ENCODE data around the gene PTPRE.

Gene PTPRE

GRCh38 chr10:127962205-127962604 lies 55.3 kb downstream of the PTPRE start:
- ATAC-seq = no peak
- no peak for TF ChIP-seq CSDC2 (CRISPR knock-in tag; IDR thresholded peaks at IDR 0.05)
- TF ChIP-seq ARNTL (CRISPR knock-in tag; IDR thresholded peaks at IDR 0.05; ENCODE audit: borderline replicate concordance, low read depth) = no peak
- TF ChIP-seq TOX (CRISPR knock-in tag; IDR thresholded peaks at IDR 0.05; ENCODE audit: borderline replicate concordance) = no peak
- no peak for TF ChIP-seq ZFP30 (CRISPR knock-in tag; IDR thresholded peaks at IDR 0.05)
- no peak for TF ChIP-seq ZNF70 (CRISPR knock-in tag; IDR thresholded peaks at IDR 0.05)
- no peak for TF ChIP-seq ZNF565 (CRISPR knock-in tag; conservative IDR thresholded peaks at IDR 0.05; ENCODE audit: low read depth)
- no peak for TF ChIP-seq RARB (CRISPR knock-in tag; IDR thresholded peaks at IDR 0.05)
- TF ChIP-seq SNAI2 (CRISPR knock-in tag; IDR thresholded peaks at IDR 0.05) = no peak
- no peak for TF ChIP-seq ZC3H10 (CRISPR knock-in tag; IDR thresholded peaks at IDR 0.05)
- TF ChIP-seq OSR1 (CRISPR knock-in tag; IDR thresholded peaks at IDR 0.05) = no peak
- no peak for TF ChIP-seq TCF4 (CRISPR knock-in tag; IDR thresholded peaks at IDR 0.05; ENCODE audit: borderline replicate concordance)

- TF ChIP-seq ZNF70 (CRISPR knock-in tag; IDR thresholded peaks at IDR 0.05) (no peak), ZNF565 (CRISPR knock-in tag; conservative IDR thresholded peaks at IDR 0.05; ENCODE audit: low read depth) (no peak), TCF4 (CRISPR knock-in tag; IDR thresholded peaks at IDR 0.05; ENCODE audit: borderline replicate concordance) (no peak), ZFP30 (CRISPR knock-in tag; IDR thresholded peaks at IDR 0.05) (no peak), PATZ1 (CRISPR knock-in tag; IDR thresholded peaks at IDR 0.05; ENCODE audit: borderline replicate concordance) (no peak), TOX (CRISPR knock-in tag; IDR thresholded peaks at IDR 0.05; ENCODE audit: borderline replicate concordance) (no peak)
- ATAC-seq = no peak
These were observed 56.2 kb downstream of the PTPRE start for GRCh38 chr10:127963136-127963535.

- no peak for ATAC-seq
- no peak for TF ChIP-seq ISL1 (CRISPR knock-in tag; IDR thresholded peaks at IDR 0.05)
- no peak for TF ChIP-seq ZNF8 (CRISPR knock-in tag; IDR thresholded peaks at IDR 0.05)
- TF ChIP-seq RARB (CRISPR knock-in tag; IDR thresholded peaks at IDR 0.05) = no peak
- TF ChIP-seq PPARA (CRISPR knock-in tag; IDR thresholded peaks at IDR 0.05; ENCODE audit: borderline replicate concordance) = no peak
- TF ChIP-seq SNAI2 (CRISPR knock-in tag; IDR thresholded peaks at IDR 0.05) = no peak
- TF ChIP-seq OSR1 (CRISPR knock-in tag; IDR thresholded peaks at IDR 0.05) = no peak
- TF ChIP-seq, protein P1, sequence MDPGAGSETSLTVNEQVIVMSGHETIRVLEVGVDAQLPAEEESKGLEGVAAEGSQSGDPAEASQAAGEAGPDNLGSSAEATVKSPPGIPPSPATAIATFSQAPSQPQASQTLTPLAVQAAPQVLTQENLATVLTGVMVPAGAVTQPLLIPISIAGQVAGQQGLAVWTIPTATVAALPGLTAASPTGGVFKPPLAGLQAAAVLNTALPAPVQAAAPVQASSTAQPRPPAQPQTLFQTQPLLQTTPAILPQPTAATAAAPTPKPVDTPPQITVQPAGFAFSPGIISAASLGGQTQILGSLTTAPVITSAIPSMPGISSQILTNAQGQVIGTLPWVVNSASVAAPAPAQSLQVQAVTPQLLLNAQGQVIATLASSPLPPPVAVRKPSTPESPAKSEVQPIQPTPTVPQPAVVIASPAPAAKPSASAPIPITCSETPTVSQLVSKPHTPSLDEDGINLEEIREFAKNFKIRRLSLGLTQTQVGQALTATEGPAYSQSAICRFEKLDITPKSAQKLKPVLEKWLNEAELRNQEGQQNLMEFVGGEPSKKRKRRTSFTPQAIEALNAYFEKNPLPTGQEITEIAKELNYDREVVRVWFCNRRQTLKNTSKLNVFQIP (CRISPR knock-in tag; IDR thresholded peaks at IDR 0.05; ENCODE audit: borderline replicate concordance, low read depth) = no peak
- TF ChIP-seq ARNTL (CRISPR knock-in tag; IDR thresholded peaks at IDR 0.05; ENCODE audit: borderline replicate concordance, low read depth) = no peak
- TF ChIP-seq CREB5 (CRISPR knock-in tag; IDR thresholded peaks at IDR 0.05; ENCODE audit: low read depth) = no peak
- no peak for TF ChIP-seq ESRRG (CRISPR knock-in tag; IDR thresholded peaks at IDR 0.05)
- no peak for TF ChIP-seq TCF4 (CRISPR knock-in tag; IDR thresholded peaks at IDR 0.05; ENCODE audit: borderline replicate concordance)
- no peak for TF ChIP-seq GLIS3 (CRISPR knock-in tag; IDR thresholded peaks at IDR 0.05)
- TF ChIP-seq CSRNP3 (CRISPR knock-in tag; IDR thresholded peaks at IDR 0.05) = no peak
- TF ChIP-seq ZNF565 (CRISPR knock-in tag; conservative IDR thresholded peaks at IDR 0.05; ENCODE audit: low read depth) = no peak
- TF ChIP-seq CSDC2 (CRISPR knock-in tag; IDR thresholded peaks at IDR 0.05) = no peak
- no peak for TF ChIP-seq TOX (CRISPR knock-in tag; IDR thresholded peaks at IDR 0.05; ENCODE audit: borderline replicate concordance)
- no peak for TF ChIP-seq ZC3H10 (CRISPR knock-in tag; IDR thresholded peaks at IDR 0.05)
- no peak for TF ChIP-seq ZNF70 (CRISPR knock-in tag; IDR thresholded peaks at IDR 0.05)
- TF ChIP-seq ZFP3 (CRISPR knock-in tag; IDR thresholded peaks at IDR 0.05) = no peak
These were observed 57.7 kb downstream of the PTPRE start for GRCh38 chr10:127964621-127965020.

DNA sequence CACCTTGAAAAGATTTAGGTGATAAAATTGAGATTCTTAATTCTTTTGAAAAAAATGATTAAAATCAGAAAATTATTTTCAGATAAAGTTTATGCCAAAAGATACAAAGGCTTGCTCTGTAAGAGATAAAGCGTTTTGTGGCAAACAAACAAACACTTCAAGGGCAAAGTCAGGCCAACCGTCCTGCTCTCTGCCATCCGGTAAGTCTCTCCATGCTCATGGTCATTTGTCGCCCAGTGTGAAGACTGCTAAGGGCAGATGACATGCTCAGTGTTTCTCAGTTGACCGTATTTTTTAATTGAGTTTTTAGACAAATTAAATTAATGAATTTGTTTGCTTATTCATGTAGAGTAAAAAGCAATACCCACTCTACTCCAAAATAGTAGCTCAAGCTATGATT lies 60.0 kb downstream of the PTPRE start:
- TF ChIP-seq ZFP30 (CRISPR knock-in tag; IDR thresholded peaks at IDR 0.05) (no peak), ZC3H10 (CRISPR knock-in tag; IDR thresholded peaks at IDR 0.05) (no peak), GLIS3 (CRISPR knock-in tag; IDR thresholded peaks at IDR 0.05) (no peak), CSRNP3 (CRISPR knock-in tag; IDR thresholded peaks at IDR 0.05) (no peak), CSDC2 (CRISPR knock-in tag; IDR thresholded peaks at IDR 0.05) (no peak), ZNF8 (CRISPR knock-in tag; IDR thresholded peaks at IDR 0.05) (no peak), ZNF565 (CRISPR knock-in tag; conservative IDR thresholded peaks at IDR 0.05; ENCODE audit: low read depth) (no peak), CREB5 (CRISPR knock-in tag; IDR thresholded peaks at IDR 0.05; ENCODE audit: low read depth) (no peak), BACH2 (CRISPR knock-in tag; IDR thresholded peaks at IDR 0.05; ENCODE audit: borderline replicate concordance) (no peak), TOX (CRISPR knock-in tag; IDR thresholded peaks at IDR 0.05; ENCODE audit: borderline replicate concordance) (no peak), ARNTL (CRISPR knock-in tag; IDR thresholded peaks at IDR 0.05; ENCODE audit: borderline replicate concordance, low read depth) (no peak)
- ATAC-seq = no peak

All from SK-N-SH treated with all-trans-retinoic acid at 6 μM for 48 hours (cell line).